G401.6 (cell line): ENCODE results near the gene CENPVL2.
A peak's percentile ranks its signal among the peaks of the same experiment; 100 is the strongest.
"Not testable (repeated sequence)": the region's sequence is repeated elsewhere in the genome, so short reads cannot be mapped to it uniquely, and the experiment has no call there.

Source experiments
- FAIRE-seq: peaks from 2 replicates; lab custom pipeline; 2012; peaks lifted over from hg19 to GRCh38; lab: Jason Lieb, UNC

The CENPVL2 gene

GRCh38 chrX:51682720-51683062 lies at the start of gene CENPVL2:
TSS of gene CENPVL2 (minus strand) at chrX:51682831. CDS start at chrX:51682831, 0 bp downstream.
- FAIRE-seq: not testable (repeated sequence)

GRCh38 chrX:51728202-51728601 lies 45.6 kb upstream of the CENPVL2 start:
- no peak for FAIRE-seq

GRCh38 chrX:51712943-51713647 lies 30.5 kb upstream of the CENPVL2 start:
- FAIRE-seq: not testable (repeated sequence)

GRCh38 chrX:51710277-51711164 lies 27.9 kb upstream of the CENPVL2 start, which contains the start of gene CENPVL1:
TSS of gene CENPVL1 (plus strand) at chrX:51710512. CDS start at chrX:51710512, 0 bp downstream.
- not testable (repeated sequence) for FAIRE-seq

- no peak for FAIRE-seq
These were observed 14.8 kb upstream of the CENPVL2 start for GRCh38 chrX:51697397-51697796.

GRCh38 chrX:51694254-51694653 lies 11.6 kb upstream of the CENPVL2 start:
- FAIRE-seq: no peak

- not testable (repeated sequence) for FAIRE-seq
These were observed 567 bp downstream of the CENPVL2 start for GRCh38 chrX:51681808-51682719.

GRCh38 chrX:51679689-51680433 lies 2.8 kb downstream of the CENPVL2 start:
- FAIRE-seq: not testable (repeated sequence)

GRCh38 chrX:51665981-51666380 lies 16.6 kb downstream of the CENPVL2 start:
- FAIRE-seq: no peak

GRCh38 chrX:51643377-51643776 lies 39.3 kb downstream of the CENPVL2 start:
- FAIRE-seq: no peak

GRCh38 chrX:51641421-51642021 lies 41.1 kb downstream of the CENPVL2 start:
- peak; percentile 91 for FAIRE-seq

GRCh38 chrX:51636511-51636910 lies 46.1 kb downstream of the CENPVL2 start:
- FAIRE-seq: not testable (repeated sequence)
